GM19395 (cell line): ENCODE data around the gene VTI1A.
"Not testable (repeated sequence)": the region's sequence is repeated elsewhere in the genome, so short reads cannot be mapped to it uniquely, and the experiment has no call there.

Experiments
- ATAC-seq: cut with Tn5 transposase; IDR thresholded peaks from one replicate; pipeline ENCODE4 v1.9.1; 2021; ENCODE audit warnings: mild to moderate bottlenecking, moderate library complexity; ENCODE audit not compliant: unreplicated experiment

VTI1A gene

GRCh38 chr10:112708461-112708860 lies 261.4 kb downstream of the VTI1A start:
- no peak for ATAC-seq

- no peak for ATAC-seq
Observed at GRCh38 chr10:112710528-112710927, 263.5 kb downstream of the VTI1A start.

GRCh38 chr10:112711366-112711765 lies 264.4 kb downstream of the VTI1A start:
- no peak for ATAC-seq

GRCh38 chr10:112712536-112712935 lies 265.5 kb downstream of the VTI1A start:
- ATAC-seq, result no peak

- ATAC-seq, result no peak
Observed at GRCh38 chr10:112713411-112713810, 266.4 kb downstream of the VTI1A start.

- ATAC-seq, result no peak
Observed at GRCh38 chr10:112715581-112715980, 268.6 kb downstream of the VTI1A start.

- ATAC-seq, result no peak
Observed at GRCh38 chr10:112716076-112716475, 269.1 kb downstream of the VTI1A start.

GRCh38 chr10:112716924-112717413 lies 270.0 kb downstream of the VTI1A start:
- no peak for ATAC-seq

GRCh38 chr10:112720178-112720577 lies 273.2 kb downstream of the VTI1A start:
- ATAC-seq, result no peak

- peak; percentile 78 for ATAC-seq
Observed at GRCh38 chr10:112721080-112721698, 274.2 kb downstream of the VTI1A start.

GRCh38 chr10:112722758-112723157 lies 275.7 kb downstream of the VTI1A start:
- ATAC-seq, result no peak

- no peak for ATAC-seq
Observed at GRCh38 chr10:112723876-112724275, 276.9 kb downstream of the VTI1A start.

GRCh38 chr10:112724404-112724991 lies 277.5 kb downstream of the VTI1A start:
- ATAC-seq, result no peak

GRCh38 chr10:112728118-112728883 lies 281.3 kb downstream of the VTI1A start:
- ATAC-seq, result no peak

GRCh38 chr10:112728997-112729396 lies 282.0 kb downstream of the VTI1A start:
- ATAC-seq, result no peak

- ATAC-seq, result not testable (repeated sequence)
Observed at GRCh38 chr10:112731450-112731849, 284.4 kb downstream of the VTI1A start.

GRCh38 chr10:112732277-112732921 lies 285.4 kb downstream of the VTI1A start:
- ATAC-seq, result no peak

GRCh38 chr10:112735041-112735695 lies 288.2 kb downstream of the VTI1A start:
- ATAC-seq, result no peak

- no peak for ATAC-seq
Observed at GRCh38 chr10:112738606-112739591, 291.9 kb downstream of the VTI1A start.
